Neuronal stem cell (in vitro differentiated cells): ENCODE results near the gene TMOD2.

Source experiments
- DNase-seq: peaks from one replicate; pipeline ENCODE4 v3.0.0-alpha.2; 2013; ENCODE audit warnings: low spot score
- H2AFZ ChIP-seq: one replicate; pipeline ENCODE4 v1.6.1; 2013; ENCODE audit warnings: mild to moderate bottlenecking, low read length, inconsistent platforms
- H2AK5ac ChIP-seq: 2 replicates; pipeline ENCODE4 v1.6.1; 2013; ENCODE audit warnings: low read depth, mild to moderate bottlenecking, inconsistent platforms, low read length, moderate library complexity, mixed read lengths
- H2BK120ac ChIP-seq: 2 replicates; pipeline ENCODE4 v1.6.1; 2013; ENCODE audit warnings: low read depth, mild to moderate bottlenecking, inconsistent platforms, low read length, moderate library complexity, mixed read lengths
- H2BK12ac ChIP-seq: one replicate; pipeline ENCODE4 v1.6.1; 2013; ENCODE audit warnings: low read length, inconsistent platforms
- H2BK15ac ChIP-seq: 2 replicates; pipeline ENCODE4 v1.6.1; 2013; ENCODE audit warnings: mild to moderate bottlenecking, low read length, inconsistent platforms, mixed read lengths
- H2BK5ac ChIP-seq: one replicate; pipeline ENCODE4 v1.6.1; 2013; ENCODE audit warnings: inconsistent platforms, mild to moderate bottlenecking, low read length, moderate library complexity
- H3K14ac ChIP-seq: one replicate; pipeline ENCODE4 v1.6.1; 2013; ENCODE audit warnings: low read length, inconsistent platforms
- H3K18ac ChIP-seq: 2 replicates; pipeline ENCODE4 v1.6.1; 2013; ENCODE audit warnings: low read length, inconsistent platforms
- H3K23ac ChIP-seq: 2 replicates; pipeline ENCODE4 v1.6.1; 2013; ENCODE audit warnings: low read depth, mild to moderate bottlenecking, mixed read lengths, low read length, inconsistent platforms; ENCODE audit not compliant: poor library complexity
- H3K27ac ChIP-seq: replicated peaks from 3 replicates; pipeline ENCODE4 v1.5.1; 2013; ENCODE audit warnings: low read length, inconsistent platforms
- H3K27me3 ChIP-seq, 3 experiments: 2 replicates each; pipeline ENCODE4 v1.6.1; 2013; ENCODE audit warnings: low read length in 3 of 3, mild to moderate bottlenecking in 2 of 3, inconsistent platforms in 1 of 3, low read depth in 1 of 3, mixed read lengths in 1 of 3, moderate library complexity in 1 of 3; ENCODE audit not compliant: control insufficient read depth in 3 of 3, insufficient read depth in 3 of 3
- H3K36me3 ChIP-seq, 2 donors: replicated peaks in 1 of 2; 2 replicates each; pipeline ENCODE4 v1.6.1; 2013; ENCODE audit warnings: low read length in 2 of 2; ENCODE audit not compliant: control insufficient read depth in 2 of 2, insufficient read depth in 2 of 2
- H3K4ac ChIP-seq: 2 replicates; pipeline ENCODE4 v1.6.1; 2013; ENCODE audit warnings: inconsistent platforms, mild to moderate bottlenecking, low read length, moderate library complexity
- H3K4me1 ChIP-seq, 2 donors: 1 replicate in 1 of 2; 2 replicates in 1 of 2; pipeline ENCODE4 v1.6.1; 2013; ENCODE audit warnings: low read length in 2 of 2, low read depth in 1 of 2; ENCODE audit not compliant: control insufficient read depth in 2 of 2, insufficient read depth in 1 of 2
- H3K4me2 ChIP-seq: one replicate; pipeline ENCODE4 v1.6.1; 2013; ENCODE audit warnings: mild to moderate bottlenecking, low read length, inconsistent platforms; ENCODE audit not compliant: insufficient read depth, poor library complexity, severe bottlenecking
- H3K4me3 ChIP-seq, 2 donors: 2 replicates each; pipeline ENCODE4 v1.5.1; 2013; ENCODE audit warnings: low read length in 2 of 2, mild to moderate bottlenecking in 2 of 2, inconsistent platforms in 1 of 2, moderate library complexity in 1 of 2
- H3K79me1 ChIP-seq: one replicate; pipeline ENCODE4 v1.6.1; 2013; ENCODE audit warnings: low read depth, mild to moderate bottlenecking, inconsistent platforms, low read length, moderate library complexity
- H3K9ac ChIP-seq: one replicate; pipeline ENCODE4 v1.6.1; 2013; ENCODE audit warnings: mild to moderate bottlenecking, low read depth, low read length, inconsistent platforms; ENCODE audit not compliant: poor library complexity
- H3K9me3 ChIP-seq, 2 donors: replicated peaks in 1 of 2; 2 replicates each; pipeline versions ENCODE3 to v1.6.1; 2013; ENCODE audit warnings: low read length in 2 of 2, mild to moderate bottlenecking in 2 of 2, inconsistent platforms in 1 of 2, low read depth in 1 of 2, mixed read lengths in 1 of 2, moderate library complexity in 1 of 2; ENCODE audit not compliant: control insufficient read depth in 2 of 2, insufficient read depth in 1 of 2
- H4K8ac ChIP-seq: one replicate; pipeline ENCODE4 v1.6.1; 2013; ENCODE audit warnings: low read depth, mild to moderate bottlenecking, inconsistent platforms, low read length, moderate library complexity
- H4K91ac ChIP-seq: one replicate; pipeline ENCODE4 v1.6.1; 2013; ENCODE audit warnings: low read length, low read depth, mild to moderate bottlenecking, inconsistent platforms; ENCODE audit not compliant: poor library complexity
- WGBS, 2 donors: extraction: QIAGEN DNeasy Blood & Tissue Kit; methylation state at CpG; one replicate each; pipeline ENCODE4 v1.1.7; 2013; ENCODE audit warnings: missing lambda C conversion rate in 2 of 2, mixed read lengths in 1 of 2; ENCODE audit not compliant: insufficient read length in 2 of 2, insufficient replicate concordance in 1 of 2; ENCODE audit errors: extremely low coverage in 2 of 2; 5-methylcytosine and 5-hydroxymethylcytosine counted together

Gene TMOD2

GRCh38 chr15:51814606-51815005 lies 63.2 kb downstream of the TMOD2 start:
- WGBS, 2 donors: no CpG with 5 or more reads among the region's 3 CpGs

DNA sequence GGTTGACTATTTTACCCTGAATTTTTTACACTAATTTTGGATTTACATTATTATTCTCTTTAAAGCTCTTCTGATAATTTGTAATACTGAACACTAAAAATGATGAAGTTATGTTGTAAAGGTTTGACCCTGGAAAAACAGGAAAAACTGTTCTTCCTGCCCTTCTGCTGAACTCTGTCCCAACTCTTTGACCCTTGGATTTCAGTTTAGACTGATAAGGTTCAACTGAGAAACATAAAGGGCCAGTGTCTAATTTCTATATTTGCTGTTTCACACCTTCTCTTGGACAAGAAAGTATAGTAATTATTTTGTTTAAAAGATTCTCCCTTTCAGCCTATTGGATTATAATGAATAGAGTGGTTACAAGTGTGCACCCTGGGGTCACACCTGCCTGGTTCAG lies 65.2 kb downstream of the TMOD2 start:
- Histone ChIP-seq H2BK12ac (no peak overlapping the region), H3K4ac (no peak overlapping the region), H3K79me1 (no peaks in the 10 kb centered on the region), H2BK120ac (no peak overlapping the region), H4K91ac (no peak overlapping the region), H3K9me3 (peaks cover 2 to 7% of the 10 kb centered on the region in 2 donors), H3K23ac (no peak overlapping the region), H3K4me1 (no peaks in the 10 kb centered on the region), H3K18ac (no peak overlapping the region), H3K36me3 (no peaks in the 10 kb centered on the region), H3K14ac (no peak overlapping the region), H3K4me3 (no peak overlapping the region), H2BK15ac (no peak overlapping the region), H4K8ac (no peak overlapping the region), H2BK5ac (no peak overlapping the region), H3K9ac (no peak overlapping the region), H3K27ac (no peak overlapping the region), H3K4me2 (no peak overlapping the region), H3K27me3 (no peaks in the 10 kb centered on the region), H2AFZ (no peak overlapping the region), H2AK5ac (no peak overlapping the region)
- no peak for DNase-seq

More at GRCh38 chr15:51814606-51815005, 63.2 kb downstream of the TMOD2 start:
- H3K27ac ChIP-seq: no peak overlapping the region
- H3K27me3 ChIP-seq: no peaks in the 10 kb centered on the region
- no peak overlapping the region for H2AK5ac ChIP-seq
- H3K9me3 ChIP-seq: no peaks in the 10 kb centered on the region
- H2BK12ac ChIP-seq: no peak overlapping the region
- H4K91ac ChIP-seq: no peak overlapping the region
- H3K9ac ChIP-seq: no peak overlapping the region
- H3K4me1 ChIP-seq: no peaks in the 10 kb centered on the region
- H3K23ac ChIP-seq: no peak overlapping the region
- no peak overlapping the region for H2BK120ac ChIP-seq
- no peak overlapping the region for H3K4me2 ChIP-seq
- H3K36me3 ChIP-seq: no peaks in the 10 kb centered on the region
- no peak overlapping the region for H3K14ac ChIP-seq
- H2AFZ ChIP-seq: no peak overlapping the region
- DNase-seq: no peak
- H3K4me3 ChIP-seq: no peak overlapping the region
- no peak overlapping the region for H2BK15ac ChIP-seq
- no peak overlapping the region for H2BK5ac ChIP-seq
- H4K8ac ChIP-seq: no peak overlapping the region
- H3K79me1 ChIP-seq: no peaks in the 10 kb centered on the region
- H3K4ac ChIP-seq: no peak overlapping the region
- H3K18ac ChIP-seq: no peak overlapping the region

DNA sequence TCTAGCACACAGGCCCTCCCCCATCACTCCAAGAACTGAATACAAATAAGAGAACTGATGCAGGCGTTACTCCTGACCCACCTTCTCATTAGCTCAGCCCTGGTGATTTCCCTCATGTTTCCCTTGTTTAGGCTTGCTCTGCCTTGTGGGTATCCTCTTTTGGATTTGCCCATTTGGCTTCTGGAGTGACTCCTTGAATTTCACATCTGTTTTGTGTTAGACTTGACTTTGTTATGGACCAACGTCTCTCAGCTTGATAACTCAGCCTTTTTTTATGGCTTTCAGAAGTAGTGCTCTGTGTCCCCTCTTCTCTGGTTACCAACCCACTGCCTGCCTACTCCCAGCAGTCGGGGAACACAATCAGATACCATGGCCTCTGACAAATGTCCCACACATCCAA lies 66.8 kb downstream of the TMOD2 start:
- no peak for DNase-seq
- Histone ChIP-seq H3K4me2 (no peak overlapping the region), H3K27ac (no peak overlapping the region), H3K4me1 (no peaks in the 10 kb centered on the region), H3K36me3 (no peaks in the 10 kb centered on the region), H3K23ac (no peak overlapping the region), H3K9ac (no peak overlapping the region), H2AK5ac (no peak overlapping the region), H2BK120ac (no peak overlapping the region), H2BK15ac (no peak overlapping the region), H3K4ac (no peak overlapping the region), H3K4me3 (no peak overlapping the region), H2BK5ac (no peak overlapping the region), H3K9me3 (peaks cover 2 to 9% of the 10 kb centered on the region in 2 donors), H2BK12ac (no peak overlapping the region), H3K27me3 (no peaks in the 10 kb centered on the region), H2AFZ (no peak overlapping the region), H3K18ac (no peak overlapping the region), H3K14ac (no peak overlapping the region), H4K91ac (no peak overlapping the region), H4K8ac (no peak overlapping the region), H3K79me1 (no peaks in the 10 kb centered on the region)
- WGBS, 2 donors: no CpG with 5 or more reads among the region's 3 CpGs

DNA sequence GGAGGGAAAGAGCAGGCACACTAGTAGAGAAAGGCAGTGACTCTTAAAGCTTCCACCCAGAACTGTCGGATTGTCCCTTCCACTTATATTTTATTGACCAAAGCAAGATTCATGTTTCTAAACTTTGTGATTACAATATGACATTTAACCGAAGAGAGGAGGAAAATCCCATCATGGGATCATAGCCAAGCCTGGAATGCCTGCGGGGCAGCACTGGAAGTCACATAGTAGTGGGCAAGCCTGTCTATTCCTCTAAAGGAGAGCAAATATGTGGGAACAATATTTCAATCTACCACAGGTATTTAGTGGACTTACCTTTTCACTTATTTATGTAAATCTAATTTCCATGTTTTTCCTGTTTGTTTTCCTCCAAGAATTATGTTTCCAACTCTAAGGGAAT lies 74.3 kb downstream of the TMOD2 start:
- Histone ChIP-seq H3K9me3 (peaks cover 2 to 9% of the 10 kb centered on the region in 2 donors), H3K14ac (no peak overlapping the region), H3K23ac (no peak overlapping the region), H3K79me1 (peaks cover 6% of the 10 kb centered on the region), H3K27me3 (peaks cover 0 to 6% (median 0%) of the 10 kb centered on the region in 3 experiments), H2BK12ac (no peak overlapping the region), H3K36me3 (no peaks in the 10 kb centered on the region), H2BK5ac (no peak overlapping the region), H4K8ac (no peak overlapping the region), H3K18ac (no peak overlapping the region), H3K4me3 (no peak overlapping the region), H2AFZ (no peak overlapping the region), H3K27ac (no peak overlapping the region), H4K91ac (no peak overlapping the region), H2BK15ac (no peak overlapping the region), H3K4ac (no peak overlapping the region), H3K9ac (no peak overlapping the region), H3K4me1 (no peaks in the 10 kb centered on the region), H2BK120ac (no peak overlapping the region), H3K4me2 (no peak overlapping the region), H2AK5ac (no peak overlapping the region)
- no peak for DNase-seq
- WGBS, 2 donors: no CpG with 5 or more reads among the region's 3 CpGs
